ENCODE data around the gene VHLL.

DNA sequence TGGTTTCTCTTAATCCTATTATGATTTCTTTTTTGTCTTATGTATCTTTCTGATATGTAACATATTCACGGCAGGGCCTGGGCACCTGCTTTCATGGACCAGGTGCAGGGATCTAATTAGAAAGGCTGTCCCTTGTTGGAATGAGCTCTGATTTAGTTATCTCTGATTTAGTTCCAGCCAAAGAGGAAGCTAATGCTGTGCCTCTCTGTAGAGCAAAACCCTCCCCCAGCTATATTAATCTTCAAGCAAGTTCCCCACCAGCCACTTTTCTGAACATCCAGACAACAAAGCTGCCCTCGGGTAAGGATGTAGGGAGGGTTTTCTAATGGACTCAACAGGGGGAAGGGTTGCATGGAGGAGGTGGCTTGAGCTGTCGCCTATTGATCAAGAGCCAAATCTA, 45.3 kb upstream of the VHLL start:
- TF ChIP-seq YY1 (IDR thresholded peaks at IDR 0.05; ENCODE audit: low read depth), result no peak
- no peak for TF ChIP-seq CREB1 (IDR thresholded peaks at IDR 0.05; ENCODE audit: low read depth)
- no peak for TF ChIP-seq EP300 (IDR thresholded peaks at IDR 0.05; ENCODE audit: borderline replicate concordance)
- TF ChIP-seq TAF1 (IDR thresholded peaks at IDR 0.05; ENCODE audit: low read depth), result no peak
- TF ChIP-seq TEAD4 (IDR thresholded peaks at IDR 0.05), result no peak
- TF ChIP-seq, protein P1, sequence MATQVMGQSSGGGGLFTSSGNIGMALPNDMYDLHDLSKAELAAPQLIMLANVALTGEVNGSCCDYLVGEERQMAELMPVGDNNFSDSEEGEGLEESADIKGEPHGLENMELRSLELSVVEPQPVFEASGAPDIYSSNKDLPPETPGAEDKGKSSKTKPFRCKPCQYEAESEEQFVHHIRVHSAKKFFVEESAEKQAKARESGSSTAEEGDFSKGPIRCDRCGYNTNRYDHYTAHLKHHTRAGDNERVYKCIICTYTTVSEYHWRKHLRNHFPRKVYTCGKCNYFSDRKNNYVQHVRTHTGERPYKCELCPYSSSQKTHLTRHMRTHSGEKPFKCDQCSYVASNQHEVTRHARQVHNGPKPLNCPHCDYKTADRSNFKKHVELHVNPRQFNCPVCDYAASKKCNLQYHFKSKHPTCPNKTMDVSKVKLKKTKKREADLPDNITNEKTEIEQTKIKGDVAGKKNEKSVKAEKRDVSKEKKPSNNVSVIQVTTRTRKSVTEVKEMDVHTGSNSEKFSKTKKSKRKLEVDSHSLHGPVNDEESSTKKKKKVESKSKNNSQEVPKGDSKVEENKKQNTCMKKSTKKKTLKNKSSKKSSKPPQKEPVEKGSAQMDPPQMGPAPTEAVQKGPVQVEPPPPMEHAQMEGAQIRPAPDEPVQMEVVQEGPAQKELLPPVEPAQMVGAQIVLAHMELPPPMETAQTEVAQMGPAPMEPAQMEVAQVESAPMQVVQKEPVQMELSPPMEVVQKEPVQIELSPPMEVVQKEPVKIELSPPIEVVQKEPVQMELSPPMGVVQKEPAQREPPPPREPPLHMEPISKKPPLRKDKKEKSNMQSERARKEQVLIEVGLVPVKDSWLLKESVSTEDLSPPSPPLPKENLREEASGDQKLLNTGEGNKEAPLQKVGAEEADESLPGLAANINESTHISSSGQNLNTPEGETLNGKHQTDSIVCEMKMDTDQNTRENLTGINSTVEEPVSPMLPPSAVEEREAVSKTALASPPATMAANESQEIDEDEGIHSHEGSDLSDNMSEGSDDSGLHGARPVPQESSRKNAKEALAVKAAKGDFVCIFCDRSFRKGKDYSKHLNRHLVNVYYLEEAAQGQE (IDR thresholded peaks at IDR 0.05; ENCODE audit: low read depth), result no peak
- TF ChIP-seq, protein P2, sequence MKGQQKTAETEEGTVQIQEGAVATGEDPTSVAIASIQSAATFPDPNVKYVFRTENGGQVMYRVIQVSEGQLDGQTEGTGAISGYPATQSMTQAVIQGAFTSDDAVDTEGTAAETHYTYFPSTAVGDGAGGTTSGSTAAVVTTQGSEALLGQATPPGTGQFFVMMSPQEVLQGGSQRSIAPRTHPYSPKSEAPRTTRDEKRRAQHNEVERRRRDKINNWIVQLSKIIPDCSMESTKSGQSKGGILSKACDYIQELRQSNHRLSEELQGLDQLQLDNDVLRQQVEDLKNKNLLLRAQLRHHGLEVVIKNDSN (IDR thresholded peaks at IDR 0.05), result no peak
- TF ChIP-seq RAD21 (IDR thresholded peaks at IDR 0.05; ENCODE audit: low read depth), result no peak
- TF ChIP-seq, protein P3, sequence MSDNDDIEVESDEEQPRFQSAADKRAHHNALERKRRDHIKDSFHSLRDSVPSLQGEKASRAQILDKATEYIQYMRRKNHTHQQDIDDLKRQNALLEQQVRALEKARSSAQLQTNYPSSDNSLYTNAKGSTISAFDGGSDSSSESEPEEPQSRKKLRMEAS (IDR thresholded peaks at IDR 0.05), result no peak
- no peak for TF ChIP-seq ZBTB7A (IDR thresholded peaks at IDR 0.05; ENCODE audit: low read depth)
- no peak for TF ChIP-seq NFIC (IDR thresholded peaks at IDR 0.05)
- no peak for TF ChIP-seq CEBPB (IDR thresholded peaks at IDR 0.05)
- TF ChIP-seq EGR1 (IDR thresholded peaks at IDR 0.05), result no peak

All from Ishikawa (cell line).